Esophagus muscularis mucosa (tissue), 4 donors: ENCODE measurements around the gene ROPN1L. TPM values are rescaled to one million over a fixed set of nuclear protein-coding genes. Genes with fewer than 3 reads are reported as not detected.

Experiments used
- DNase-seq: peaks from one replicate; pipeline ENCODE4 v3.0.0-alpha.2; 2017; ENCODE audit errors: extremely low spot score
- H3K27ac ChIP-seq, 4 donors: fragments of 200-600 bp; sonication (generic); replicated peaks in 1 of 4; 1 replicate in 3 of 4; 2 replicates in 1 of 4; pipeline ENCODE4 v1.5.1; 2016 to 2019; ENCODE audit warnings: mild to moderate bottlenecking in 1 of 4
- H3K27me3 ChIP-seq, 4 donors: fragments of 200-600 bp; sonication (generic); one replicate each; pipeline versions ENCODE4 v1.5.1 to v1.6.0; 2016 to 2019
- H3K36me3 ChIP-seq, 4 donors: fragments of 200-600 bp; sonication (generic); one replicate each; pipeline ENCODE4 v1.5.1; 2016 to 2019
- H3K4me1 ChIP-seq, 4 donors: fragments of 200-600 bp; sonication (generic); one replicate each; pipeline ENCODE4 v1.5.1; 2016 to 2019
- H3K4me3 ChIP-seq, 4 donors: fragments of 200-600 bp; sonication (generic); 1 replicate in 2 of 4; 2 replicates in 2 of 4; pipeline ENCODE4 v1.5.1; 2016 to 2019; ENCODE audit warnings: mild to moderate bottlenecking in 4 of 4, moderate library complexity in 1 of 4
- H3K9me3 ChIP-seq, 4 donors: fragments of 200-600 bp; sonication (generic); 1 replicate in 3 of 4; 2 replicates in 1 of 4; pipeline ENCODE4 v1.5.1; 2016 to 2019
- EP300 ChIP-seq: sonication (generic); formaldehyde crosslinking; IDR thresholded peaks from one replicate; pipeline ENCODE4 v1.6.1; 2017; ENCODE audit warnings: antibody characterized with exemption
- POLR2A ChIP-seq: fragments of 450-650 bp; IDR thresholded peaks from one replicate; pipeline ENCODE4 v1.6.1; 2017; ENCODE audit warnings: antibody characterized with exemption, moderate library complexity, mild to moderate bottlenecking, low read depth
- POLR2AphosphoS5 ChIP-seq, 2 donors: sonication (generic); formaldehyde crosslinking; IDR thresholded peaks; one replicate each; pipeline ENCODE4 v1.6.1; 2017; ENCODE audit warnings: antibody characterized with exemption in 2 of 2
- WGBS: methylation state at CpG from one replicate; pipeline ENCODE4 v1.1.5; 2018; 5-methylcytosine and 5-hydroxymethylcytosine counted together
- intact Hi-C: fragments of 100-400 bp; cut with DNase I; formaldehyde crosslinking; loops from one replicate; pipeline ENCODE4 v1.15.1; 2023
- total RNA-seq, 4 donors: library from RNA; depleted of rRNA; stranded (reverse); fragments of >200 nt; gene quantifications; one replicate each; pipeline versions ENCODE4 v1.1.0 to v1.2.1, GENCODE V29; 2016
- TF ChIP-seq, protein P1 (sequence below), 3 experiments: fragments of 200-600 bp in 2 of 3; fragments of 450-650 bp in 1 of 3; sonication (generic) in 2 of 3; IDR thresholded peaks; one replicate each; pipeline ENCODE4 v1.5.1; 2017 to 2019; ENCODE audit warnings: antibody characterized with exemption in 3 of 3, mild to moderate bottlenecking in 2 of 3, moderate library complexity in 1 of 3

ROPN1L gene
- total RNA-seq, 4 donors from 2014 or later = 0.63 to 1.7 (median 1.1) TPM

- H3K4me1 ChIP-seq = no peaks in the 10 kb centered on the region
- 77% methylated on average over 4 of the region's 7 CpGs for WGBS
- intact Hi-C loops = no loop called here
- no peaks in the 10 kb centered on the region for H3K27me3 ChIP-seq
- H3K4me3 ChIP-seq = no peak overlapping the region
- H3K9me3 ChIP-seq = peaks cover 0 to 18% (median 14%) of the 10 kb centered on the region in 4 donors
- DNase-seq = no peak
- H3K27ac ChIP-seq = no peak overlapping the region
- TF ChIP-seq POLR2AphosphoS5 (IDR thresholded peaks at IDR 0.05) = no peak
- TF ChIP-seq, protein P1, sequence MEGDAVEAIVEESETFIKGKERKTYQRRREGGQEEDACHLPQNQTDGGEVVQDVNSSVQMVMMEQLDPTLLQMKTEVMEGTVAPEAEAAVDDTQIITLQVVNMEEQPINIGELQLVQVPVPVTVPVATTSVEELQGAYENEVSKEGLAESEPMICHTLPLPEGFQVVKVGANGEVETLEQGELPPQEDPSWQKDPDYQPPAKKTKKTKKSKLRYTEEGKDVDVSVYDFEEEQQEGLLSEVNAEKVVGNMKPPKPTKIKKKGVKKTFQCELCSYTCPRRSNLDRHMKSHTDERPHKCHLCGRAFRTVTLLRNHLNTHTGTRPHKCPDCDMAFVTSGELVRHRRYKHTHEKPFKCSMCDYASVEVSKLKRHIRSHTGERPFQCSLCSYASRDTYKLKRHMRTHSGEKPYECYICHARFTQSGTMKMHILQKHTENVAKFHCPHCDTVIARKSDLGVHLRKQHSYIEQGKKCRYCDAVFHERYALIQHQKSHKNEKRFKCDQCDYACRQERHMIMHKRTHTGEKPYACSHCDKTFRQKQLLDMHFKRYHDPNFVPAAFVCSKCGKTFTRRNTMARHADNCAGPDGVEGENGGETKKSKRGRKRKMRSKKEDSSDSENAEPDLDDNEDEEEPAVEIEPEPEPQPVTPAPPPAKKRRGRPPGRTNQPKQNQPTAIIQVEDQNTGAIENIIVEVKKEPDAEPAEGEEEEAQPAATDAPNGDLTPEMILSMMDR (IDR thresholded peaks at IDR 0.05) = no peak
- no peak for TF ChIP-seq POLR2A
- TF ChIP-seq EP300 = no peak
- no peaks in the 10 kb centered on the region for H3K36me3 ChIP-seq
Observed at GRCh38 chr5:10474521-10475075, 32.9 kb downstream of the ROPN1L start.

- intact Hi-C loops = no loop called here
- Histone ChIP-seq H3K4me1 (no peaks in the 10 kb centered on the region), H3K4me3 (no peak overlapping the region), H3K27me3 (no peaks in the 10 kb centered on the region), H3K9me3 (peaks cover 0 to 18% (median 14%) of the 10 kb centered on the region in 4 donors), H3K36me3 (no peaks in the 10 kb centered on the region), H3K27ac (no peak overlapping the region)
- DNase-seq = no peak
- TF ChIP-seq, protein P1 (IDR thresholded peaks at IDR 0.05) = no peak
- TF ChIP-seq POLR2AphosphoS5 (IDR thresholded peaks at IDR 0.05) (no peak), EP300 (no peak), POLR2A (no peak)
- WGBS = 91% methylated on average over 11 of the region's 12 CpGs
Observed at GRCh38 chr5:10475931-10476676, 34.4 kb downstream of the ROPN1L start.

DNA sequence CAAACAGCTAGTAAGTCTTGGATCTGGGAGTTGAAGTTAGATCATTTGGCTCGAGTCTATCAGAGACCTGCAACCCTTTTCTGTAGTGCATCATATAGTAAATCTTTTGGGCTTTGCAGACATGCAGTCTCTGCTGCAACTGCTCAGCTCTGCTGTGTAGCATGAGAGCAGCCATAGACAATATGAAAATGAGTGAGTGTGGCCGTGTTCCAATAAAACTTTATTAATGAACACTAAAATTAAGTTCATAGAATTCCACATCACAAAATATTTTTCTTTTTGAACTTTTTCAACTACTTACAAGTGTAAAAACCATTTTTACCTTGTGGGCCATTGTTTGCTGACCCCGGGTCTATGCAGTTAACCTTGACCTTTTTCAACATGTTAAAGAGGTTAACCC is 35.2 kb downstream of the ROPN1L start:
- 92% methylated on average over 3 of the region's 3 CpGs for WGBS

GRCh38 chr5:10477943-10478342 is 36.3 kb downstream of the ROPN1L start:
- intact Hi-C loops = no loop called here
- DNase-seq = no peak

More for the DNA sequence above, 35.2 kb downstream of the ROPN1L start:
- Histone ChIP-seq H3K4me3 (no peak overlapping the region), H3K9me3 (peaks cover 0 to 18% (median 14%) of the 10 kb centered on the region in 4 donors), H3K27me3 (no peaks in the 10 kb centered on the region), H3K4me1 (no peaks in the 10 kb centered on the region), H3K27ac (no peak overlapping the region), H3K36me3 (no peaks in the 10 kb centered on the region)
- DNase-seq = no peak
- intact Hi-C loops = no loop called here
- TF ChIP-seq POLR2A (no peak), POLR2AphosphoS5 (IDR thresholded peaks at IDR 0.05) (no peak), EP300 (no peak)
- TF ChIP-seq, protein P1 (IDR thresholded peaks at IDR 0.05) = no peak

More at GRCh38 chr5:10477943-10478342, 36.3 kb downstream of the ROPN1L start:
- TF ChIP-seq, protein P1 (IDR thresholded peaks at IDR 0.05) = no peak
- no peak for TF ChIP-seq POLR2A
- no peak for TF ChIP-seq POLR2AphosphoS5 (IDR thresholded peaks at IDR 0.05)
- TF ChIP-seq EP300 = no peak
- Histone ChIP-seq H3K27ac (no peak overlapping the region), H3K4me1 (no peaks in the 10 kb centered on the region), H3K9me3 (peaks cover 0 to 18% (median 14%) of the 10 kb centered on the region in 4 donors), H3K36me3 (no peaks in the 10 kb centered on the region), H3K27me3 (peaks cover 0 to 3% (median 0%) of the 10 kb centered on the region in 4 donors), H3K4me3 (no peak overlapping the region)
- WGBS = 100% methylated on average over 1 of the region's 6 CpGs
